ENCODE measurements around the gene CAMK1D. TPM values are rescaled to one million over a fixed set of nuclear protein-coding genes. Genes with fewer than 3 reads are reported as not detected.

Gene CAMK1D
- total and polyA plus RNA-seq, 10 of the 15 experiments (the other 5 are each of a cell fraction or from before 2014, with no cell fraction given): 2.1 to 35.5 (median 14.7) TPM

DNA sequence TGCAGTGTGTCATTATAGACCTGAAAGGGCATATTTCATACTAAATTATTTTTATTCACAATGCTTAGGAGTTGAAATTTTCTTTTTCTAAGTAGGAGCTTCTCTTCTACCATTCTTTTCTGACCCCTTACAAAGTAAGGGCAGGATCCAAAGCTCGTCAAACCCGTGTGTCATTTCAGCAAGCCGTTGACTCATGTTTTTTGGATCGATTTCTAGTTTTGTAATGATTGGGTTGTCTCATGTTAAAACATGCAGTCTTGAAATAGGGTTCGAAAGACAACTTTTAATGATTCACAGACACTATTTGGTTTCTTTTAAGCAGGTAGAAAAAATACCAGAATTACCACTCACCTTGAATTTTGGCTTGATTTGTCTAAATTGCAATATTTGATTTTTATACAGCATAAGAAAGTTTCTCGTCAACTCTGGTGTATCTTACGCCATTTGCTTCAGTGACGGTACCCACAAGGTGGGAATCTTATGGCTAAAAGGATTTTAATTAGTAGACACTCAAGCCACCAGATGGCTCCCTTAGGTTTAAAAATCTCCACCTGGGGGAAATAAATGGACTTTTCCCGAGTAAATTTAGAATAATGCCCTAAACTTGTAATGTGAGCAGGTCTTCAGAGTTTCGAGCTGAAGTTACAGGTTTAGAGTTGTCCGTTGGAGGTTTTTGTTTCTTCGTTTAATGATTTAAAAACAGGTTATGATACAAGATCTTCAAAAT lies 368.8 kb downstream of the CAMK1D start (continued):
- no peak for TF ChIP-seq IKZF2 (IDR thresholded peaks at IDR 0.05)
- TF ChIP-seq LARP7 (IDR thresholded peaks at IDR 0.05): no peak

DNA sequence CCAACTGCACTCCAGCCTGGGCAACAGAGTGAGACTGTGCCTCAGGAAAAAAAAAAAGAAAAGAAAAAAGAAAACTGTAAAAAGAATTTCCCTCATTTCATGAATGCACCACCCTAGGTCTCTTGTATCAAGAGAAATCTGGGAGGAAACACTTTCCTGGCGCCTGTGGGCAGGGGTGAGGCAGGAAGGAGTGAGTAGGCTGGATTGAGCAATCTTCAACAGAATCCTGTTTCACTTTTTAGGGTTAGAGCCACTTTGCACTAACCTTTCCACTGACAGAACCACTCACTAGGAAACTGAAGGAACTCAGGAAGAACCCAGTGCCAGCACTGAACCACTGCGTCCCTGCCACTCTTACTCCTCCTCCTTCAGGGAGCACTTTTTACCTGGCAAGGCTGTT lies 370.0 kb downstream of the CAMK1D start:
- ATAC-seq (no peak), FAIRE-seq (no peak), DNase-seq (ENCODE audit: low read depth, low spot score) (no peak)
- RAD21 ChIA-PET (ENCODE audit: unreplicated experiment): interaction anchor here (0.8 kb wide), 1 partner anchor 9 kb away, joined by 3 read pairs; no protein-coding TSS in a partner anchor
- 96% methylated on average over 2 of the region's 2 CpGs for WGBS (ENCODE audit: insufficient coverage, insufficient replicate concordance, low lambda C conversion rate, missing lambda C conversion rate)
- CTCF ChIA-PET: no interaction called here
- in situ Hi-C loops (cut with MboI): no loop called here
- Histone ChIP-seq H3K4me3 (no peak overlapping the region), H3K9ac (ENCODE audit: control insufficient read depth, insufficient read depth, low read length) (no peak overlapping the region), H3K9me3 (replicated peaks; ENCODE audit: control insufficient read depth, insufficient read depth, low read length) (no peaks in the 10 kb centered on the region), H4K20me1 (ENCODE audit: control insufficient read depth, insufficient read depth) (no peaks in the 10 kb centered on the region), H3K27ac (ENCODE audit: control insufficient read depth, insufficient read depth) (no peak overlapping the region), H3K4me2 (ENCODE audit: control insufficient read depth, insufficient read depth) (no peak overlapping the region), H3K4me1 (ENCODE audit: control insufficient read depth, insufficient read depth, low read length) (no peaks in the 10 kb centered on the region), H3K36me3 (ENCODE audit: control insufficient read depth in 2 of 2, insufficient read depth in 2 of 2, low read length in 1 of 2) (no peaks in the 10 kb centered on the region), H3K79me2 (ENCODE audit: control insufficient read depth, insufficient read depth, low read length) (no peaks in the 10 kb centered on the region), H2AFZ (ENCODE audit: control insufficient read depth, low read depth, low read length) (no peak overlapping the region), H3K27me3 (replicated peaks in 1 of 2; ENCODE audit: control insufficient read depth in 2 of 2, insufficient read depth in 2 of 2, low read length in 1 of 2) (no peaks in the 10 kb centered on the region)
- intact Hi-C loops (cut with micrococcal nuclease; ENCODE audit: unreplicated experiment): loop anchor here (10.0 kb wide), 1 partner anchor 365 kb away; no protein-coding TSS in a partner anchor
- BruUV-seq (replicated peaks): no TSS peak
- POLR2A ChIA-PET: no interaction called here
- SMC1A ChIA-PET (ENCODE audit: uncharacterized antibody, unreplicated experiment): no interaction called here
- TF ChIP-seq RAD21 (IDR thresholded peaks at IDR 0.05; ENCODE audit: insufficient read depth, low read depth, low read length) (no peak), SUZ12 (IDR thresholded peaks at IDR 0.05; ENCODE audit: unreplicated experiment) (no peak), LARP7 (IDR thresholded peaks at IDR 0.05) (no peak), RFX5 (IDR thresholded peaks at IDR 0.05; ENCODE audit: low read depth, low read length) (no peak), JUND (IDR thresholded peaks at IDR 0.05; ENCODE audit: low read depth, low read length) (no peak), KLF5 (IDR thresholded peaks at IDR 0.05; ENCODE audit: partially characterized antibody) (no peak), FOXM1 (IDR thresholded peaks at IDR 0.05; ENCODE audit: low read depth, low read length) (no peak), CREB1 (IDR thresholded peaks at IDR 0.05; ENCODE audit: low read depth) (no peak)
- TF ChIP-seq, protein P1, sequence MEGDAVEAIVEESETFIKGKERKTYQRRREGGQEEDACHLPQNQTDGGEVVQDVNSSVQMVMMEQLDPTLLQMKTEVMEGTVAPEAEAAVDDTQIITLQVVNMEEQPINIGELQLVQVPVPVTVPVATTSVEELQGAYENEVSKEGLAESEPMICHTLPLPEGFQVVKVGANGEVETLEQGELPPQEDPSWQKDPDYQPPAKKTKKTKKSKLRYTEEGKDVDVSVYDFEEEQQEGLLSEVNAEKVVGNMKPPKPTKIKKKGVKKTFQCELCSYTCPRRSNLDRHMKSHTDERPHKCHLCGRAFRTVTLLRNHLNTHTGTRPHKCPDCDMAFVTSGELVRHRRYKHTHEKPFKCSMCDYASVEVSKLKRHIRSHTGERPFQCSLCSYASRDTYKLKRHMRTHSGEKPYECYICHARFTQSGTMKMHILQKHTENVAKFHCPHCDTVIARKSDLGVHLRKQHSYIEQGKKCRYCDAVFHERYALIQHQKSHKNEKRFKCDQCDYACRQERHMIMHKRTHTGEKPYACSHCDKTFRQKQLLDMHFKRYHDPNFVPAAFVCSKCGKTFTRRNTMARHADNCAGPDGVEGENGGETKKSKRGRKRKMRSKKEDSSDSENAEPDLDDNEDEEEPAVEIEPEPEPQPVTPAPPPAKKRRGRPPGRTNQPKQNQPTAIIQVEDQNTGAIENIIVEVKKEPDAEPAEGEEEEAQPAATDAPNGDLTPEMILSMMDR (IDR thresholded peaks at IDR 0.05 in 2 of 3, conservative IDR thresholded peaks at IDR 0.05 in 1 of 3; ENCODE audit: control insufficient read depth in 2 of 3, extremely low read depth in 1 of 3, insufficient read depth in 1 of 3, low read depth in 3 of 3, low read length in 3 of 3): no peak
- TF ChIP-seq, protein P2, sequence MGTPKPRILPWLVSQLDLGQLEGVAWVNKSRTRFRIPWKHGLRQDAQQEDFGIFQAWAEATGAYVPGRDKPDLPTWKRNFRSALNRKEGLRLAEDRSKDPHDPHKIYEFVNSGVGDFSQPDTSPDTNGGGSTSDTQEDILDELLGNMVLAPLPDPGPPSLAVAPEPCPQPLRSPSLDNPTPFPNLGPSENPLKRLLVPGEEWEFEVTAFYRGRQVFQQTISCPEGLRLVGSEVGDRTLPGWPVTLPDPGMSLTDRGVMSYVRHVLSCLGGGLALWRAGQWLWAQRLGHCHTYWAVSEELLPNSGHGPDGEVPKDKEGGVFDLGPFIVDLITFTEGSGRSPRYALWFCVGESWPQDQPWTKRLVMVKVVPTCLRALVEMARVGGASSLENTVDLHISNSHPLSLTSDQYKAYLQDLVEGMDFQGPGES (IDR thresholded peaks at IDR 0.05): no peak
- TF ChIP-seq, protein P3, sequence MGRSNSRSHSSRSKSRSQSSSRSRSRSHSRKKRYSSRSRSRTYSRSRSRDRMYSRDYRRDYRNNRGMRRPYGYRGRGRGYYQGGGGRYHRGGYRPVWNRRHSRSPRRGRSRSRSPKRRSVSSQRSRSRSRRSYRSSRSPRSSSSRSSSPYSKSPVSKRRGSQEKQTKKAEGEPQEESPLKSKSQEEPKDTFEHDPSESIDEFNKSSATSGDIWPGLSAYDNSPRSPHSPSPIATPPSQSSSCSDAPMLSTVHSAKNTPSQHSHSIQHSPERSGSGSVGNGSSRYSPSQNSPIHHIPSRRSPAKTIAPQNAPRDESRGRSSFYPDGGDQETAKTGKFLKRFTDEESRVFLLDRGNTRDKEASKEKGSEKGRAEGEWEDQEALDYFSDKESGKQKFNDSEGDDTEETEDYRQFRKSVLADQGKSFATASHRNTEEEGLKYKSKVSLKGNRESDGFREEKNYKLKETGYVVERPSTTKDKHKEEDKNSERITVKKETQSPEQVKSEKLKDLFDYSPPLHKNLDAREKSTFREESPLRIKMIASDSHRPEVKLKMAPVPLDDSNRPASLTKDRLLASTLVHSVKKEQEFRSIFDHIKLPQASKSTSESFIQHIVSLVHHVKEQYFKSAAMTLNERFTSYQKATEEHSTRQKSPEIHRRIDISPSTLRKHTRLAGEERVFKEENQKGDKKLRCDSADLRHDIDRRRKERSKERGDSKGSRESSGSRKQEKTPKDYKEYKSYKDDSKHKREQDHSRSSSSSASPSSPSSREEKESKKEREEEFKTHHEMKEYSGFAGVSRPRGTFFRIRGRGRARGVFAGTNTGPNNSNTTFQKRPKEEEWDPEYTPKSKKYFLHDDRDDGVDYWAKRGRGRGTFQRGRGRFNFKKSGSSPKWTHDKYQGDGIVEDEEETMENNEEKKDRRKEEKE (IDR thresholded peaks at IDR 0.05): no peak
- TF ChIP-seq, protein P4, sequence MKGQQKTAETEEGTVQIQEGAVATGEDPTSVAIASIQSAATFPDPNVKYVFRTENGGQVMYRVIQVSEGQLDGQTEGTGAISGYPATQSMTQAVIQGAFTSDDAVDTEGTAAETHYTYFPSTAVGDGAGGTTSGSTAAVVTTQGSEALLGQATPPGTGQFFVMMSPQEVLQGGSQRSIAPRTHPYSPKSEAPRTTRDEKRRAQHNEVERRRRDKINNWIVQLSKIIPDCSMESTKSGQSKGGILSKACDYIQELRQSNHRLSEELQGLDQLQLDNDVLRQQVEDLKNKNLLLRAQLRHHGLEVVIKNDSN (IDR thresholded peaks at IDR 0.05; ENCODE audit: borderline replicate concordance, extremely low read length, insufficient read depth, low read depth, low read length): no peak

Data from GM12878 (cell line).